Stimulated activated CD4-positive, alpha-beta T cell treated with anti-CD3 and anti-CD28 coated beads, Interleukin-2, amount 100 ng/mL, for 24 hours (primary cell): ENCODE data around the gene AP2A2.

ENCODE experiments used
- DNase-seq, 2 donors: peaks; one replicate each; pipeline ENCODE4 v3.0.0-alpha.2; 2020

AP2A2 gene

GRCh38 chr11:1031121-1031899 is 105.6 kb downstream of the AP2A2 start:
- no peak for DNase-seq

GRCh38 chr11:1032310-1032891 is 106.7 kb downstream of the AP2A2 start:
- no peak for DNase-seq

- no peak for DNase-seq
Measured at GRCh38 chr11:1033016-1033798, 107.5 kb downstream of the AP2A2 start.

- DNase-seq, result no peak
Measured at GRCh38 chr11:1034001-1034400, 108.3 kb downstream of the AP2A2 start.

GRCh38 chr11:1034456-1035295 is 109.0 kb downstream of the AP2A2 start:
- DNase-seq, result no peak

- DNase-seq, result no peak
Measured at GRCh38 chr11:1035577-1036283, 110.1 kb downstream of the AP2A2 start.

GRCh38 chr11:1036303-1036923 is 110.7 kb downstream of the AP2A2 start, which contains the start of gene MUC6:
Gene MUC6 (minus strand): TSS chr11:1036718. CDS start chr11:1036655, 63 bp downstream.
- no peak for DNase-seq

- DNase-seq, result no peak
Measured at GRCh38 chr11:1036931-1037330, 111.3 kb downstream of the AP2A2 start.

- DNase-seq, result no peak
Measured at GRCh38 chr11:1037506-1038055, 111.9 kb downstream of the AP2A2 start.

- DNase-seq, result no peak
Measured at GRCh38 chr11:1038361-1038760, 112.7 kb downstream of the AP2A2 start.

- DNase-seq, result no peak
Measured at GRCh38 chr11:1038921-1039320, 113.3 kb downstream of the AP2A2 start.

- DNase-seq, result no peak
Measured at GRCh38 chr11:1039481-1040427, 114.1 kb downstream of the AP2A2 start.

GRCh38 chr11:1040428-1041148 is 114.9 kb downstream of the AP2A2 start:
- DNase-seq, result no peak

GRCh38 chr11:1041149-1041467 is 115.4 kb downstream of the AP2A2 start:
- no peak for DNase-seq

GRCh38 chr11:1041471-1041870 is 115.8 kb downstream of the AP2A2 start:
- no peak for DNase-seq

GRCh38 chr11:1041936-1042608 is 116.4 kb downstream of the AP2A2 start:
- DNase-seq, result no peak

- DNase-seq, result no peak
Measured at GRCh38 chr11:1042626-1043562, 117.2 kb downstream of the AP2A2 start.

GRCh38 chr11:1043563-1044096 is 118.0 kb downstream of the AP2A2 start:
- no peak for DNase-seq
